ENCODE data around the gene JKAMP.
A peak's percentile ranks its signal among the peaks of the same experiment; 100 is the strongest.

Gene JKAMP

DNA sequence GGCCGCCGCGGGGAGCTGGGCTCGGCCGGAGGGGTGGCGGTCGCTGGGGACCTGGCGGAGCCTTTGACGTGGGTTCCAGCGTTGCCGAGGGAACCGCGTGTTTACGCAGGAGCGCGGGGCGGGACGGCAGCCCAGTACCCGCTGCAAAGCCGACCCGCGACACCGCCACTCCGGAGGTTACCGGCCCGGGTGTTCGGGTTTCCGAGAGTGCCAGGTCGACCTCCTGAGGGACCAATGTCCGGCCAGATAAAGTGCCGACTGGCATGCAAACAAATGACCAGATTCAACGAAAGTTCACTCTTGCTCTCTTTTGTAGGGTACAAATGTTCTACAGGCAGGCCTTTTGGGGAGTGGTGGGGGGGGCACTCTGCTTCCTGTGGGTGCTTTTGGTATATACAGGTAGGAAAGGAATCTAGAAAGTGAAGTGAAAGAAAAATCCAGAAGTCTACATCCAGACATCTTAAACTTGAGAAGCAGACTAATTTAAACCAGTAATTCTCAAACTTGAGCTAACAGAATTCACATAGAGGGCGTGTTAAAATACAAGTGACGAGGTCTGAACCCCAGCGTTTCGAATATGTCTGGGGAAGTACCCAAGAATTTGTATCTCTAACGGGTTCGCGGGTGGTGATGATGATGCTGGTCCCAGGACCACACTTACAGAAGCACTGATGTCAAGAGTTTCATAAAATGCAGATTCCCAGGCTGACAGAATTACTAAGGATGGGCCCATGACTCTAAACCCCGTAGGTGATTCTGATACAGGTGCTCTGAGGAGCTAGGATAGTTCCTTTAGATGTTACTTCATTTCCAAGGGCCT lies 18.8 kb upstream of the JKAMP start, which contains the start of gene GPR135:
Gene GPR135 (minus strand): TSS at position 65 of the 820 bp plus-strand sequence. CDS start 154 bp downstream, outside the sequence.
- H3K9ac ChIP-seq (ENCODE audit: low read length): no peak within 1 kb of the TSS
- TF ChIP-seq, protein P1, sequence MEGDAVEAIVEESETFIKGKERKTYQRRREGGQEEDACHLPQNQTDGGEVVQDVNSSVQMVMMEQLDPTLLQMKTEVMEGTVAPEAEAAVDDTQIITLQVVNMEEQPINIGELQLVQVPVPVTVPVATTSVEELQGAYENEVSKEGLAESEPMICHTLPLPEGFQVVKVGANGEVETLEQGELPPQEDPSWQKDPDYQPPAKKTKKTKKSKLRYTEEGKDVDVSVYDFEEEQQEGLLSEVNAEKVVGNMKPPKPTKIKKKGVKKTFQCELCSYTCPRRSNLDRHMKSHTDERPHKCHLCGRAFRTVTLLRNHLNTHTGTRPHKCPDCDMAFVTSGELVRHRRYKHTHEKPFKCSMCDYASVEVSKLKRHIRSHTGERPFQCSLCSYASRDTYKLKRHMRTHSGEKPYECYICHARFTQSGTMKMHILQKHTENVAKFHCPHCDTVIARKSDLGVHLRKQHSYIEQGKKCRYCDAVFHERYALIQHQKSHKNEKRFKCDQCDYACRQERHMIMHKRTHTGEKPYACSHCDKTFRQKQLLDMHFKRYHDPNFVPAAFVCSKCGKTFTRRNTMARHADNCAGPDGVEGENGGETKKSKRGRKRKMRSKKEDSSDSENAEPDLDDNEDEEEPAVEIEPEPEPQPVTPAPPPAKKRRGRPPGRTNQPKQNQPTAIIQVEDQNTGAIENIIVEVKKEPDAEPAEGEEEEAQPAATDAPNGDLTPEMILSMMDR (IDR thresholded peaks at IDR 0.05; ENCODE audit: low read depth, low read length): no peak
- TF ChIP-seq EZH2phosphoT487 (IDR thresholded peaks at IDR 0.05; ENCODE audit: low read depth): no peak
- H3K4me1 ChIP-seq (ENCODE audit: low read length): no peaks in the 10 kb centered on the region
- H3K27me3 ChIP-seq (ENCODE audit: low read depth, low read length): no peaks in the 10 kb centered on the region
- H3K79me2 ChIP-seq (ENCODE audit: low read length): no peaks in the 10 kb centered on the region
- H3K36me3 ChIP-seq (replicated peaks; ENCODE audit: low read depth, low read length): peaks cover 26% of the 10 kb centered on the region
- H3K4me3 ChIP-seq (ENCODE audit: low read length): peak within 1 kb of the TSS; percentile 52; the same call in 1 of the 2 replicates
- no peaks in the 10 kb centered on the region for H4K20me1 ChIP-seq (ENCODE audit: insufficient read depth, low read length)
- H2AFZ ChIP-seq (ENCODE audit: low read depth, low read length): no peak within 1 kb of the TSS
- H3K4me2 ChIP-seq (ENCODE audit: low read length): 0 out of 2 replicates have a peak within 1 kb of the TSS, but pooled peaks have one; percentile 19
- H3K27ac ChIP-seq (ENCODE audit: low read length): no peak within 1 kb of the TSS
- H3K9me3 ChIP-seq (ENCODE audit: insufficient read depth, low read length): no peaks in the 10 kb centered on the region

DNA sequence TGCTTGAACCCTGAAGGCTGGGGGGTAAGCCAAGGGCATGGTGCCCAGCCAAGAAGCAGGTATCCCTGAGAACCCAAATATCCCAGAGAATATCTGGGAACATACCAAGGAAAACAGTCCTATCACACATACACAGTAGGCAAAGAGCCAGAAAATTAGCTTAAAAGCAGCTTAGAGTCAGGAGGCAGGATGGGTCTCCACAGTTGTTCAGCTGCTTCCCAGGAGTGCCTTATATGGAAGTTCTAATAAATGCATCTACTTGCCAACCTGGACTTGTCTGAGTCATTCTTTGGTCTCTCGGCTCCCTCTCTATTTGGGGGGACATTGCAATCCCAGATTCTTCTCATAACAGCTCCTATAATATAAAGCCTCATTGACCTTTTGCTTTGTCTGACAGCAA lies 10.1 kb upstream of the JKAMP start:
- Histone ChIP-seq H3K9me3 (ENCODE audit: insufficient read depth, low read length) (no peaks in the 10 kb centered on the region), H3K4me3 (ENCODE audit: low read length) (no peak overlapping the region), H3K4me1 (ENCODE audit: low read length) (no peaks in the 10 kb centered on the region), H3K4me2 (ENCODE audit: low read length) (no peak overlapping the region), H3K79me2 (ENCODE audit: low read length) (no peaks in the 10 kb centered on the region), H3K9ac (ENCODE audit: low read length) (no peak overlapping the region), H3K27me3 (ENCODE audit: low read depth, low read length) (no peaks in the 10 kb centered on the region), H2AFZ (ENCODE audit: low read depth, low read length) (no peak overlapping the region), H4K20me1 (ENCODE audit: insufficient read depth, low read length) (no peaks in the 10 kb centered on the region), H3K27ac (ENCODE audit: low read length) (no peak overlapping the region), H3K36me3 (replicated peaks; ENCODE audit: low read depth, low read length) (peaks cover 48% of the 10 kb centered on the region)
- TF ChIP-seq, protein P1 (IDR thresholded peaks at IDR 0.05; ENCODE audit: low read depth, low read length): no peak
- no peak for TF ChIP-seq EZH2phosphoT487 (IDR thresholded peaks at IDR 0.05; ENCODE audit: low read depth)

- Histone ChIP-seq H3K4me1 (ENCODE audit: low read length) (no peaks in the 10 kb centered on the region), H3K4me2 (ENCODE audit: low read length) (no peak overlapping the region), H3K36me3 (replicated peaks; ENCODE audit: low read depth, low read length) (peaks cover 41% of the 10 kb centered on the region), H3K9me3 (ENCODE audit: insufficient read depth, low read length) (no peaks in the 10 kb centered on the region), H2AFZ (ENCODE audit: low read depth, low read length) (no peak overlapping the region), H4K20me1 (ENCODE audit: insufficient read depth, low read length) (no peaks in the 10 kb centered on the region), H3K9ac (ENCODE audit: low read length) (no peak overlapping the region), H3K79me2 (ENCODE audit: low read length) (no peaks in the 10 kb centered on the region), H3K27me3 (ENCODE audit: low read depth, low read length) (no peaks in the 10 kb centered on the region), H3K27ac (ENCODE audit: low read length) (no peak overlapping the region), H3K4me3 (ENCODE audit: low read length) (no peak overlapping the region)
- TF ChIP-seq EZH2phosphoT487 (IDR thresholded peaks at IDR 0.05; ENCODE audit: low read depth): no peak
- TF ChIP-seq, protein P1 (IDR thresholded peaks at IDR 0.05; ENCODE audit: low read depth, low read length): no peak
Observed at GRCh38 chr14:59475709-59476108, 8.6 kb upstream of the JKAMP start.

GRCh38 chr14:59478540-59478939 lies 5.8 kb upstream of the JKAMP start:
- H3K36me3 ChIP-seq (replicated peaks; ENCODE audit: low read depth, low read length): peaks cover 27% of the 10 kb centered on the region
- H3K4me1 ChIP-seq (ENCODE audit: low read length): peaks cover 9% of the 10 kb centered on the region
- H3K4me3 ChIP-seq (ENCODE audit: low read length): no peak overlapping the region
- H3K79me2 ChIP-seq (ENCODE audit: low read length): peaks cover 16% of the 10 kb centered on the region
- TF ChIP-seq, protein P1 (IDR thresholded peaks at IDR 0.05; ENCODE audit: low read depth, low read length): no peak
- no peak for TF ChIP-seq EZH2phosphoT487 (IDR thresholded peaks at IDR 0.05; ENCODE audit: low read depth)
- H2AFZ ChIP-seq (ENCODE audit: low read depth, low read length): no peak overlapping the region
- peaks cover 6% of the 10 kb centered on the region for H4K20me1 ChIP-seq (ENCODE audit: insufficient read depth, low read length)
- H3K27ac ChIP-seq (ENCODE audit: low read length): no peak overlapping the region
- no peak overlapping the region for H3K9ac ChIP-seq (ENCODE audit: low read length)
- no peaks in the 10 kb centered on the region for H3K9me3 ChIP-seq (ENCODE audit: insufficient read depth, low read length)
- H3K4me2 ChIP-seq (ENCODE audit: low read length): no peak overlapping the region
- H3K27me3 ChIP-seq (ENCODE audit: low read depth, low read length): no peaks in the 10 kb centered on the region
